K562 (cell line): ENCODE measurements around the gene MCC. TPM values are rescaled to one million over a fixed set of nuclear protein-coding genes. Genes with fewer than 3 reads are reported as not detected.

ENCODE experiments used
- ILK ChIP-seq: fragments of 450-650 bp; IDR thresholded peaks from 2 replicates; pipeline ENCODE4 v1.6.1; 2016; ENCODE audit warnings: missing genetic modification characterization, low read depth, mild to moderate bottlenecking, missing compliant biosample characterization, moderate library complexity, borderline replicate concordance
- MEIS2 ChIP-seq: fragments of 450-650 bp; IDR thresholded peaks from 2 replicates; pipeline ENCODE4 v1.6.1; 2014; ENCODE audit warnings: mild to moderate bottlenecking; ENCODE audit not compliant: partially characterized antibody
- SNIP1 ChIP-seq: fragments of 450-650 bp; IDR thresholded peaks from 2 replicates; pipeline ENCODE4 v1.7.1; 2017; ENCODE audit warnings: low read depth, mild to moderate bottlenecking
- ZNF174 ChIP-seq: fragments of 250-450 bp; sonication (Bioruptor Pico); IDR thresholded peaks from 2 replicates; pipeline ENCODE4 v1.4.0; 2020; ENCODE audit warnings: mild to moderate bottlenecking
- polyA plus RNA-seq, 8 experiments: library from polyadenylated mRNA; depleted of rRNA in 4 of 8; stranded (reverse) in 5 of 8; unstranded in 3 of 8; fragments of >200 nt; fragmentation: Nextera tagmentation in 2 of 8; fragmentation: Illumina TruSeq in 1 of 8; extraction: Ambion mirVana in 2 of 8; extraction: Trizol in 1 of 8; gene quantifications; 2 replicates each; pipeline versions ENCODE4 v1.2.1 to v1.2.3, GENCODE V29; 2011 to 2014; ENCODE audit warnings: inconsistent platforms in 1 of 8, missing spikeins in 1 of 8
- total RNA-seq, 7 experiments: library from RNA; depleted of rRNA in 6 of 7; stranded (reverse); fragments of >200 nt in 6 of 7; fragmentation: Illumina TruSeq in 2 of 7; extraction: Trizol in 2 of 7; gene quantifications; 2 replicates each; pipeline versions ENCODE4 v1.2.1 to v1.2.3, GENCODE V29; 2011 to 2021; ENCODE audit warnings: low replicate concordance in 1 of 7
- TF ChIP-seq, protein P1 (sequence below): fragments of 450-650 bp; IDR thresholded peaks from 2 replicates; pipeline ENCODE4 v1.6.1; 2014; ENCODE audit warnings: low read depth, mild to moderate bottlenecking, moderate library complexity, borderline replicate concordance
- TF ChIP-seq, protein P2 (sequence below): fragments of 450-650 bp; formaldehyde crosslinking; IDR thresholded peaks from 2 replicates; pipeline ENCODE4 v1.4.0; 2022; ENCODE audit warnings: missing genetic modification characterization
- TF ChIP-seq, protein P3 (sequence below), 2 experiments: fragments of 450-650 bp in 1 of 2; sonication (generic) in 1 of 2; formaldehyde crosslinking in 1 of 2; IDR thresholded peaks; 2 replicates each; pipeline versions ENCODE4 v1.7.1 to v1.9.0; 2016 to 2022; ENCODE audit warnings: inconsistent platforms in 1 of 2, mild to moderate bottlenecking in 1 of 2, missing genetic modification reagents in 1 of 2

MCC gene
- total and polyA plus RNA-seq, 9 of the 15 experiments (the other 6 are each of a cell fraction or from before 2014, with no cell fraction given) = 0.04 to 0.24 (median 0.06) TPM; not detected in 1

DNA sequence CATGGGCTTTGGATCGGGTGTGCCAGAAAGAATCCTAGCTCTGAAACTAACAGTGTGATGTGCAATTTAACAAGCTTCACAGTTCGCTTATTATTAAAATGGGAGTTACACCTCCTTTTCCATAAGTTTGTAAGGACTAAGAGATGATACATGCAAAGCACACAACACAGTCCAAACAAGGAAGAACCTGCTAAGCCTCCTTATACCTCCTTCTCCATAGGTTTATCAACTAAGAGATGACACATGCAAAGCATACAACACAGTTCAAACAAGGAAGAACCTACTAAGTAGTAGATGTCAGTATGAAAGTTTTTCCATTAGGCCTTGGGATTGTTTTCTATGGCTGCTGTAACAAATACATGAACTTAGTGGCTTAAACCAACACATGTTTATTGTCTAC is 295.7 kb downstream of the MCC start (continued):
- TF ChIP-seq, protein P1, sequence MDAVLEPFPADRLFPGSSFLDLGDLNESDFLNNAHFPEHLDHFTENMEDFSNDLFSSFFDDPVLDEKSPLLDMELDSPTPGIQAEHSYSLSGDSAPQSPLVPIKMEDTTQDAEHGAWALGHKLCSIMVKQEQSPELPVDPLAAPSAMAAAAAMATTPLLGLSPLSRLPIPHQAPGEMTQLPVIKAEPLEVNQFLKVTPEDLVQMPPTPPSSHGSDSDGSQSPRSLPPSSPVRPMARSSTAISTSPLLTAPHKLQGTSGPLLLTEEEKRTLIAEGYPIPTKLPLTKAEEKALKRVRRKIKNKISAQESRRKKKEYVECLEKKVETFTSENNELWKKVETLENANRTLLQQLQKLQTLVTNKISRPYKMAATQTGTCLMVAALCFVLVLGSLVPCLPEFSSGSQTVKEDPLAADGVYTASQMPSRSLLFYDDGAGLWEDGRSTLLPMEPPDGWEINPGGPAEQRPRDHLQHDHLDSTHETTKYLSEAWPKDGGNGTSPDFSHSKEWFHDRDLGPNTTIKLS = no peak
- TF ChIP-seq ILK (tag) (no peak), ZNF174 (CRISPR knock-in tag) (no peak), SNIP1 (no peak), MEIS2 (no peak)
- TF ChIP-seq, protein P2, sequence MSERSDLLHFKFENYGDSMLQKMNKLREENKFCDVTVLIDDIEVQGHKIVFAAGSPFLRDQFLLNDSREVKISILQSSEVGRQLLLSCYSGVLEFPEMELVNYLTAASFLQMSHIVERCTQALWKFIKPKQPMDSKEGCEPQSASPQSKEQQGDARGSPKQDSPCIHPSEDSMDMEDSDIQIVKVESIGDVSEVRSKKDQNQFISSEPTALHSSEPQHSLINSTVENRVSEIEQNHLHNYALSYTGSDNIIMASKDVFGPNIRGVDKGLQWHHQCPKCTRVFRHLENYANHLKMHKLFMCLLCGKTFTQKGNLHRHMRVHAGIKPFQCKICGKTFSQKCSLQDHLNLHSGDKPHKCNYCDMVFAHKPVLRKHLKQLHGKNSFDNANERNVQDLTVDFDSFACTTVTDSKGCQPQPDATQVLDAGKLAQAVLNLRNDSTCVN (CRISPR knock-in tag) = no peak
- TF ChIP-seq, protein P3, sequence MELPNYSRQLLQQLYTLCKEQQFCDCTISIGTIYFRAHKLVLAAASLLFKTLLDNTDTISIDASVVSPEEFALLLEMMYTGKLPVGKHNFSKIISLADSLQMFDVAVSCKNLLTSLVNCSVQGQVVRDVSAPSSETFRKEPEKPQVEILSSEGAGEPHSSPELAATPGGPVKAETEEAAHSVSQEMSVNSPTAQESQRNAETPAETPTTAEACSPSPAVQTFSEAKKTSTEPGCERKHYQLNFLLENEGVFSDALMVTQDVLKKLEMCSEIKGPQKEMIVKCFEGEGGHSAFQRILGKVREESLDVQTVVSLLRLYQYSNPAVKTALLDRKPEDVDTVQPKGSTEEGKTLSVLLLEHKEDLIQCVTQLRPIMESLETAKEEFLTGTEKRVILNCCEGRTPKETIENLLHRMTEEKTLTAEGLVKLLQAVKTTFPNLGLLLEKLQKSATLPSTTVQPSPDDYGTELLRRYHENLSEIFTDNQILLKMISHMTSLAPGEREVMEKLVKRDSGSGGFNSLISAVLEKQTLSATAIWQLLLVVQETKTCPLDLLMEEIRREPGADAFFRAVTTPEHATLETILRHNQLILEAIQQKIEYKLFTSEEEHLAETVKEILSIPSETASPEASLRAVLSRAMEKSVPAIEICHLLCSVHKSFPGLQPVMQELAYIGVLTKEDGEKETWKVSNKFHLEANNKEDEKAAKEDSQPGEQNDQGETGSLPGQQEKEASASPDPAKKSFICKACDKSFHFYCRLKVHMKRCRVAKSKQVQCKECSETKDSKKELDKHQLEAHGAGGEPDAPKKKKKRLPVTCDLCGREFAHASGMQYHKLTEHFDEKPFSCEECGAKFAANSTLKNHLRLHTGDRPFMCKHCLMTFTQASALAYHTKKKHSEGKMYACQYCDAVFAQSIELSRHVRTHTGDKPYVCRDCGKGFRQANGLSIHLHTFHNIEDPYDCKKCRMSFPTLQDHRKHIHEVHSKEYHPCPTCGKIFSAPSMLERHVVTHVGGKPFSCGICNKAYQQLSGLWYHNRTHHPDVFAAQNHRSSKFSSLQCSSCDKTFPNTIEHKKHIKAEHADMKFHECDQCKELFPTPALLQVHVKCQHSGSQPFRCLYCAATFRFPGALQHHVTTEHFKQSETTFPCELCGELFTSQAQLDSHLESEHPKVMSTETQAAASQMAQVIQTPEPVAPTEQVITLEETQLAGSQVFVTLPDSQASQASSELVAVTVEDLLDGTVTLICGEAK (IDR thresholded peaks at IDR 0.05) = no peak
- TF ChIP-seq, protein P3 (CRISPR knock-in tag; IDR thresholded peaks at IDR 0.05) = no peak
